ENCODE results near the gene BICC1. TPM values are rescaled to one million over a fixed set of nuclear protein-coding genes. Genes with fewer than 3 reads are reported as not detected.

Gene BICC1
- total and polyA plus RNA-seq, 10 donors, result 0.86 to 5.4 (median 3.5) TPM

DNA sequence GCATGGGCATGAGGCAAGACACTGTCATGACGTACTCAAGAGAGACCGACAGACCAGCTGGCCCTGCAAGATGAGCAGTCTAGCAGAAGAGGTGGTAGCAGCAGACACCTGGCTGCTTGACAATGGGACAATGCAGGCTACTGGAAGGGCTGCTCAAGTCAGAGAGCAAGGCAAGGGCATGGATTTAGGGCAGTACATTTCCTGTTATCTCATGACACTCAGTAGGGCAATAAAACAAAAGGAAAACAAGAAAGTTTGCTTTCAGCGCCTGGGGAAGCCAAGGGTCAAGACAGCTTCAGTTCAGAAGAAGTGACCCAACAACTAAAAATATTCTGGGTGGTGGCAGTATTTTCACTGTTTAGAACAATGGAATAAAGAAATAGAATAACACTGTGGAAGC lies 332.0 kb downstream of the BICC1 start:
- H3K27me3 ChIP-seq (replicated peaks in 1 of 7), result no peaks in the 10 kb centered on the region
- no peak for DNase-seq
- no peaks in the 10 kb centered on the region for H3K9me3 ChIP-seq
- 69 to 80% (median 73%) methylated on average over 3 of the region's 3 CpGs for WGBS, 5 donors
- no peaks in the 10 kb centered on the region for H3K36me3 ChIP-seq
- no peak overlapping the region for H3K4me3 ChIP-seq
- intact Hi-C loops (cut with DNase I; ENCODE audit: low total_unique reads), result no loop called here
- TF ChIP-seq POLR2A (IDR thresholded peaks at IDR 0.05) (no peak), POLR2AphosphoS5 (IDR thresholded peaks at IDR 0.05) (no peak), CTCF (IDR thresholded peaks at IDR 0.05 in 8 of 11, conservative IDR thresholded peaks at IDR 0.05 in 3 of 11) (no peak)
- no peaks in the 10 kb centered on the region for H3K4me1 ChIP-seq
- no peak overlapping the region for H3K27ac ChIP-seq

DNA sequence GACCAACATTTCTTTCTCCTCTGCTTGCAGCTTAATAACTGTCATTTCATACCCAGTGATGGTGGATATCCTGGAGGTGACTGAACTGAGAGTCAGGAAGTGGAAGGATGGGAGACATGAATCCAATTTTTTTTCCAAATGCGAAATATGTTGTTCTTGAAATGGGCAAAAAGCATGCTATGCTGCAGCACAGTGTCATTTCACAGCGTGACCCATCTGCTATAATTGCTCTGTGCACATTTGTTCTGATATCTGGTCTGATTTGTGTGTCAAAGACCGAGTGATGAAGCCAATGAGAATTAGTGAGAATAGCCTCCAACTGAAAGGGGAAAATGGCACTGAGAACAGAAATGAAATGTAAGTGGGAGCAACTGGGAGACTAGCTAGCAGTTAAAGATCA lies 334.2 kb downstream of the BICC1 start:
- Histone ChIP-seq H3K4me1 (no peaks in the 10 kb centered on the region), H3K27ac (no peak overlapping the region), H3K4me3 (no peak overlapping the region), H3K27me3 (replicated peaks in 1 of 7) (no peaks in the 10 kb centered on the region), H3K9me3 (no peaks in the 10 kb centered on the region), H3K36me3 (no peaks in the 10 kb centered on the region)
- TF ChIP-seq POLR2AphosphoS5 (IDR thresholded peaks at IDR 0.05) (no peak), POLR2A (IDR thresholded peaks at IDR 0.05) (no peak), CTCF (IDR thresholded peaks at IDR 0.05 in 8 of 11, conservative IDR thresholded peaks at IDR 0.05 in 3 of 11) (no peak)
- intact Hi-C loops (cut with DNase I; ENCODE audit: low total_unique reads), result no loop called here
- WGBS, 5 donors, result 69 to 87% (median 78%) methylated on average over 3 of the region's 3 CpGs
- DNase-seq, result no peak

DNA sequence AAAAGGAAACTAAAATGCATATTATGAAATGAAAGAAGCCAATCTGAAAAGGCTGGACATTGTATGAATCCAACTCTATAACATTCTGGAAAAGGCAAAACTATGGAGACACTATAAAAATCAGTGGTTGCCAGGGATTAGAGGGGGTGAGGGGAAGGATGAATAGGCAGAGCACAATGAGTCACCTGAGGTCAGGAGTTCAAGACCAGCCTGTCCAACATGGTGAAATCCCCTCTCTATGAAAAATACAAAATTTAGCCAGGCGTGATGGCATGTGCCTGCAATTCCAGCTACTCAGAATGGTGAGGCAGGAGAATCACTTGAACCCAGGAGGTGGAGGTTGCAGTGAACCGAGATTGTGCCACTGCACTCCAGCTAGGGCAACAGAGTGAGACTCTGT lies 338.9 kb downstream of the BICC1 start:
- intact Hi-C loops (cut with DNase I; ENCODE audit: low total_unique reads), result no loop called here
- no peaks in the 10 kb centered on the region for H3K4me1 ChIP-seq
- H3K4me3 ChIP-seq, result no peak overlapping the region
- no peaks in the 10 kb centered on the region for H3K27me3 ChIP-seq (replicated peaks in 1 of 7)
- no peaks in the 10 kb centered on the region for H3K36me3 ChIP-seq
- WGBS, 5 donors, result 85 to 92% (median 90%) methylated on average over 2 of the region's 2 CpGs
- no peaks in the 10 kb centered on the region for H3K9me3 ChIP-seq
- TF ChIP-seq POLR2AphosphoS5 (IDR thresholded peaks at IDR 0.05) (no peak), CTCF (IDR thresholded peaks at IDR 0.05 in 8 of 11, conservative IDR thresholded peaks at IDR 0.05 in 3 of 11) (no peak), POLR2A (IDR thresholded peaks at IDR 0.05) (no peak)
- H3K27ac ChIP-seq, result no peak overlapping the region
- DNase-seq, result no peak

DNA sequence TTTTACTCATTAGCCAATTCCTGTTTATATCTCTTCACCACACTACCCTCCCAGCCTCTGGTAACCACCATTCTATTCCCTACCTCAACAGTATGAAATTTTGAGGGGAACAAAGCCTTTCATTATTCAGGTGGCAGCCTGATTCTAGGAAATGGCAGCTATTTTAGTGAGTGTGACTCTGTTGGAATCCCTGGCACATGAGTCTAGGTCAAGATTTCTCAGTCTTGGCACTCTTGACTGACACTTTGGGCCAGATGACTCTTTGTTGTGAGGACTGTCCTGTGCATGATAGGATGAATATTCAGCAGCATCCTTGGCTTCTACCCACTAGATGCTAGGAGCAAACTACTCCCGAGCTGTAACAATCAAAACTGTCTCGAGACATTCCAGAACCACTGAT lies 341.0 kb downstream of the BICC1 start:
- no peaks in the 10 kb centered on the region for H3K4me1 ChIP-seq
- no peaks in the 10 kb centered on the region for H3K27me3 ChIP-seq (replicated peaks in 1 of 7)
- H3K9me3 ChIP-seq, result peaks cover 0 to 6% (median 0%) of the 10 kb centered on the region in 8 donors
- TF ChIP-seq POLR2A (IDR thresholded peaks at IDR 0.05) (no peak), CTCF (IDR thresholded peaks at IDR 0.05 in 8 of 11, conservative IDR thresholded peaks at IDR 0.05 in 3 of 11) (no peak), POLR2AphosphoS5 (IDR thresholded peaks at IDR 0.05) (no peak)
- no peak overlapping the region for H3K27ac ChIP-seq
- DNase-seq, result no peak
- intact Hi-C loops (cut with DNase I; ENCODE audit: low total_unique reads), result no loop called here
- 66 to 100% (median 91%) methylated on average over 2 of the region's 2 CpGs for WGBS, 5 donors
- no peak overlapping the region for H3K4me3 ChIP-seq
- H3K36me3 ChIP-seq, result no peaks in the 10 kb centered on the region

Data from spleen (tissue), 11 donors.